Keratinocyte (primary cell): ENCODE data around the gene NDUFAF8.

ENCODE experiments used
- EZH2 ChIP-seq: IDR thresholded peaks from one replicate; pipeline ENCODE4 v1.6.1; 2012; ENCODE audit warnings: inconsistent platforms, mild to moderate bottlenecking, low read length, moderate library complexity
- TF ChIP-seq, protein P1 (sequence below), 3 experiments: IDR thresholded peaks in 1 of 3; conservative IDR thresholded peaks in 1 of 3; optimal IDR thresholded peaks in 1 of 3; 2 replicates in 2 of 3; 3 replicates in 1 of 3; pipeline versions ENCODE3 to v1.5.1; 2011; ENCODE audit warnings: low read length in 3 of 3, mild to moderate bottlenecking in 3 of 3, moderate library complexity in 2 of 3, control low read depth in 1 of 3, inconsistent platforms in 1 of 3; ENCODE audit not compliant: insufficient read depth in 2 of 3; ENCODE audit errors: extremely low read depth in 1 of 3

DNA sequence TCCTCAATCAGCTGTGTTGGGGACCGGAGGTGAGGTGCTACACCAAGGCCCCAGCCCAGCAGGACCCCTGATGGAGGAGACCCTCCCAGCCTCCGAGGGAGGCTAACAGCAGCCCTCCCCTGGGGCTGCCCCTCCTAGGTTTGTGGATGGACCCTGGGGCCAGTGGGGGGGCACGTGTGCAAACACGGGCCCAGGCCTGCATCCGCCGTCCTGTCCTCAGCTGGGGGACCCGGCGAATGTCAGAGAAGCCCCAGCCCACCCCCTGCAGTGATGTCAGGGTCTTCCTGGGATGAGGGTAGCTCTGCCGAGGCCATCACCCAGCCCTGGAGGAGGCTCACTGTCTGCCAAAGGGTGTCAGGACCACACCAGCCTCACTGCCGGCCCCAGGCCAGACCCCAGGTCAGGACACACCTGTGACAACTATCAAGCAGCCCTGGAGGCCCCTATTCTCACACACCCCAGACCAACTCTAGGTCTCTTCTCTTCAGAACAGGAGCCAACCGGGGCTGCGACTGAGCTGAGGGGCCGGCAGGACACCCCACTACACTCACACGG lies 43.1 kb upstream of the NDUFAF8 start:
- TF ChIP-seq, protein P1, sequence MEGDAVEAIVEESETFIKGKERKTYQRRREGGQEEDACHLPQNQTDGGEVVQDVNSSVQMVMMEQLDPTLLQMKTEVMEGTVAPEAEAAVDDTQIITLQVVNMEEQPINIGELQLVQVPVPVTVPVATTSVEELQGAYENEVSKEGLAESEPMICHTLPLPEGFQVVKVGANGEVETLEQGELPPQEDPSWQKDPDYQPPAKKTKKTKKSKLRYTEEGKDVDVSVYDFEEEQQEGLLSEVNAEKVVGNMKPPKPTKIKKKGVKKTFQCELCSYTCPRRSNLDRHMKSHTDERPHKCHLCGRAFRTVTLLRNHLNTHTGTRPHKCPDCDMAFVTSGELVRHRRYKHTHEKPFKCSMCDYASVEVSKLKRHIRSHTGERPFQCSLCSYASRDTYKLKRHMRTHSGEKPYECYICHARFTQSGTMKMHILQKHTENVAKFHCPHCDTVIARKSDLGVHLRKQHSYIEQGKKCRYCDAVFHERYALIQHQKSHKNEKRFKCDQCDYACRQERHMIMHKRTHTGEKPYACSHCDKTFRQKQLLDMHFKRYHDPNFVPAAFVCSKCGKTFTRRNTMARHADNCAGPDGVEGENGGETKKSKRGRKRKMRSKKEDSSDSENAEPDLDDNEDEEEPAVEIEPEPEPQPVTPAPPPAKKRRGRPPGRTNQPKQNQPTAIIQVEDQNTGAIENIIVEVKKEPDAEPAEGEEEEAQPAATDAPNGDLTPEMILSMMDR (optimal IDR thresholded peaks at IDR 0.05 in 1 of 3, IDR thresholded peaks at IDR 0.05 in 1 of 3, conservative IDR thresholded peaks at IDR 0.05 in 1 of 3; ENCODE audit: extremely low read depth in 1 of 3, insufficient read depth in 2 of 3, low read length in 3 of 3), result no peak
- TF ChIP-seq EZH2, result no peak
